Prostate gland (tissue), 2 donors: ENCODE data around the gene SLC49A4.
A peak's percentile ranks its signal among the peaks of the same experiment; 100 is the strongest.

Experiments
- POLR2A ChIP-seq: fragments of 450-650 bp; IDR thresholded peaks from one replicate; pipeline ENCODE4 v1.6.1; 2016; ENCODE audit warnings: antibody characterized with exemption, mild to moderate bottlenecking
- POLR2AphosphoS5 ChIP-seq: sonication (generic); formaldehyde crosslinking; IDR thresholded peaks from one replicate; pipeline ENCODE4 v1.6.1; 2017; ENCODE audit warnings: antibody characterized with exemption
- TF ChIP-seq, protein P1 (sequence below), 4 experiments: fragments of 200-600 bp in 2 of 4; fragments of 450-650 bp in 2 of 4; sonication (generic) in 2 of 4; IDR thresholded peaks; 1 replicate in 3 of 4; 2 replicates in 1 of 4; pipeline ENCODE4 v1.5.1; 2016 to 2019; ENCODE audit warnings: antibody characterized with exemption in 4 of 4, mild to moderate bottlenecking in 2 of 4, moderate library complexity in 2 of 4

DNA sequence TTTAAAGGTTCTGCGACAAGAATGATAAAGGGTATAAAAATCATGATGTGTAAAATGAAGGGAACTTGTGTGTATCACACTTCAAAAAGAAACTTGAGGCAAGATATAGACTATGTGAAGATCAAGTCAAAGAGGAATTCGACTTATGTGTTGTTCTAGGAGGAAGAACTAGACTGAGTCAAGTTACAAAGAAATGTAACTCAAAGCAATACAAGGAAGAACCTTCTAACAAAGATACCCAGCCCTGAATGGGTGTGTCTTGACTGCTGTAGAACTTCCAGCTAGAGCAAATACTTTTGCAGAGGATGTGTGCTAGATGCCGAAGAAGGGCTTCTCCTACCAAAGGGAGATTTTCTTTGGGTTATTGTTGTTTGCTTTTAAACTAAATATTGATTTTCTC is 2.4 kb downstream of the SLC49A4 start:
- TF ChIP-seq, protein P1, sequence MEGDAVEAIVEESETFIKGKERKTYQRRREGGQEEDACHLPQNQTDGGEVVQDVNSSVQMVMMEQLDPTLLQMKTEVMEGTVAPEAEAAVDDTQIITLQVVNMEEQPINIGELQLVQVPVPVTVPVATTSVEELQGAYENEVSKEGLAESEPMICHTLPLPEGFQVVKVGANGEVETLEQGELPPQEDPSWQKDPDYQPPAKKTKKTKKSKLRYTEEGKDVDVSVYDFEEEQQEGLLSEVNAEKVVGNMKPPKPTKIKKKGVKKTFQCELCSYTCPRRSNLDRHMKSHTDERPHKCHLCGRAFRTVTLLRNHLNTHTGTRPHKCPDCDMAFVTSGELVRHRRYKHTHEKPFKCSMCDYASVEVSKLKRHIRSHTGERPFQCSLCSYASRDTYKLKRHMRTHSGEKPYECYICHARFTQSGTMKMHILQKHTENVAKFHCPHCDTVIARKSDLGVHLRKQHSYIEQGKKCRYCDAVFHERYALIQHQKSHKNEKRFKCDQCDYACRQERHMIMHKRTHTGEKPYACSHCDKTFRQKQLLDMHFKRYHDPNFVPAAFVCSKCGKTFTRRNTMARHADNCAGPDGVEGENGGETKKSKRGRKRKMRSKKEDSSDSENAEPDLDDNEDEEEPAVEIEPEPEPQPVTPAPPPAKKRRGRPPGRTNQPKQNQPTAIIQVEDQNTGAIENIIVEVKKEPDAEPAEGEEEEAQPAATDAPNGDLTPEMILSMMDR (IDR thresholded peaks at IDR 0.05): no peak
- TF ChIP-seq POLR2AphosphoS5: peak; percentile 8
- no peak for TF ChIP-seq POLR2A
